ENCODE results near the gene LRFN2.

Gene LRFN2

DNA sequence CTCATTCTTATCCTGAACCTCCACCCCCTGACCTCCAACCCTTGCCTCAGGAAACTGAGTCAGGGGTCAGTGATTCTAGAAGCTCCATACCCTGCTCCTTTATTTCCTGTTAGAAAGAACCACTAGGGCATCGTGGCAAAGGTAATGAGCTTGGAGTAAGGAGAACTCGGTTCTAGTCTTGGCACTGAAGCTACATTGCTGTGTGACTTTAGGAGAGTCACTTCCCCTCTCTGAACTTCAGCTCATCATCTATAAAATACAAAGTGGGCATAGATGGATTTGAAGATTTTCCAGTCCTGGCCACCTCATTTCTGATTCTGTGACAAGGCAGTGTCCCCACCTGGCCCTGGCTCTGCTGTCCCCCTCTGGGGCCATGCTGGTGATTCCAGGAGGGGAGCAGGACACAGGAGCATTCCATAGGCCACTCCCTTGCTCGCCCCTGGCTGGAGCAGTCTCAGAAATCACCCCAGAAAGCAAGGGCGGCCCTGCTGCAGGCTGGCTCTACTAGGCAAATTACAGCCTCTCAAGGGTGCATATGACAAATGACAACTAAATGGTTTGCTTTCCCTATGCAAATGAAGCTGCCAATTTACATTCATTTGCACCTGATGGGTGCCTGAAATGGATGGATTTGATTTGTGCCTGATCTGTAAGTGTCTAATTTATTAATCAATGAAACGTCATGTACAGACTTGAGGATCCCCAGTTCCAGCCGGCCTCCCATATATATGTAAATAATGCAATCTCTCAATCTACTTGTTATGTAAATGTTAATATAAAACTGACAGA, 62.2 kb downstream of the LRFN2 start:
- no peaks in the 10 kb centered on the region for H3K79me2 ChIP-seq
- no peaks in the 10 kb centered on the region for H3K9me3 ChIP-seq (ENCODE audit: control insufficient read depth, low read length)
- no peak overlapping the region for H2AFZ ChIP-seq
- TF ChIP-seq, protein P1, sequence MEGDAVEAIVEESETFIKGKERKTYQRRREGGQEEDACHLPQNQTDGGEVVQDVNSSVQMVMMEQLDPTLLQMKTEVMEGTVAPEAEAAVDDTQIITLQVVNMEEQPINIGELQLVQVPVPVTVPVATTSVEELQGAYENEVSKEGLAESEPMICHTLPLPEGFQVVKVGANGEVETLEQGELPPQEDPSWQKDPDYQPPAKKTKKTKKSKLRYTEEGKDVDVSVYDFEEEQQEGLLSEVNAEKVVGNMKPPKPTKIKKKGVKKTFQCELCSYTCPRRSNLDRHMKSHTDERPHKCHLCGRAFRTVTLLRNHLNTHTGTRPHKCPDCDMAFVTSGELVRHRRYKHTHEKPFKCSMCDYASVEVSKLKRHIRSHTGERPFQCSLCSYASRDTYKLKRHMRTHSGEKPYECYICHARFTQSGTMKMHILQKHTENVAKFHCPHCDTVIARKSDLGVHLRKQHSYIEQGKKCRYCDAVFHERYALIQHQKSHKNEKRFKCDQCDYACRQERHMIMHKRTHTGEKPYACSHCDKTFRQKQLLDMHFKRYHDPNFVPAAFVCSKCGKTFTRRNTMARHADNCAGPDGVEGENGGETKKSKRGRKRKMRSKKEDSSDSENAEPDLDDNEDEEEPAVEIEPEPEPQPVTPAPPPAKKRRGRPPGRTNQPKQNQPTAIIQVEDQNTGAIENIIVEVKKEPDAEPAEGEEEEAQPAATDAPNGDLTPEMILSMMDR (IDR thresholded peaks at IDR 0.05), result no peak
- H3K27ac ChIP-seq, result no peak overlapping the region
- no peak overlapping the region for H3K4me3 ChIP-seq (ENCODE audit: low read depth, low read length)
- no peak overlapping the region for H3K9ac ChIP-seq
- H3K4me2 ChIP-seq (ENCODE audit: low read length), result no peak overlapping the region
- H3K36me3 ChIP-seq (ENCODE audit: control insufficient read depth, insufficient read depth, low read length), result no peaks in the 10 kb centered on the region
- H3K27me3 ChIP-seq (ENCODE audit: control insufficient read depth, insufficient read depth, low read length), result no peaks in the 10 kb centered on the region
- H3K4me1 ChIP-seq, result peaks cover 16% of the 10 kb centered on the region

- no peaks in the 10 kb centered on the region for H3K27me3 ChIP-seq (ENCODE audit: control insufficient read depth, insufficient read depth, low read length)
- no peak overlapping the region for H3K4me3 ChIP-seq (ENCODE audit: low read depth, low read length)
- no peak overlapping the region for H3K27ac ChIP-seq
- no peaks in the 10 kb centered on the region for H3K36me3 ChIP-seq (ENCODE audit: control insufficient read depth, insufficient read depth, low read length)
- H3K9ac ChIP-seq, result no peak overlapping the region
- no peaks in the 10 kb centered on the region for H3K79me2 ChIP-seq
- TF ChIP-seq, protein P1 (IDR thresholded peaks at IDR 0.05), result no peak
- no peak overlapping the region for H2AFZ ChIP-seq
- H3K4me1 ChIP-seq, result peaks cover 16% of the 10 kb centered on the region
- H3K4me2 ChIP-seq (ENCODE audit: low read length), result no peak overlapping the region
- no peaks in the 10 kb centered on the region for H3K9me3 ChIP-seq (ENCODE audit: control insufficient read depth, low read length)
These were observed 63.5 kb downstream of the LRFN2 start for GRCh38 chr6:40523505-40524172.

DNA sequence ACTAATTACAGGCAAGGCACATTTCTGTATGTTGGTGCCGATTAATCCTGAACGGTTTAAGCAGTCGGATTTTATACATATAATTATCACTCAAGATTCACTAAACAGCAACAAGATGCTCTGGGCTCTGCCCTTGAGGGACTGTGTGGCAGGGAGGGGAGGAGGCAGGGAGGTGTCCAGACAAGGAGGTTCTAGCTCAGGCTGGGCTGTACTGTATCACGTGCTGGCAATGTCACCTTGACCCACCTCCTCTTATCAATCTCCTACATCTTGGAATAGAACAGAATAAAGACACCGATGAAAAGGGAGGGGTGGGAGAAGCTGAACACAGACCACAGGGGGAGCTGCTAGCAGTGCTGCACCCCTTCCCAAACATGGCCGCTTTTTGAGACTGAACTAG, 65.7 kb downstream of the LRFN2 start:
- H3K79me2 ChIP-seq, result no peaks in the 10 kb centered on the region
- no peaks in the 10 kb centered on the region for H3K27me3 ChIP-seq (ENCODE audit: control insufficient read depth, insufficient read depth, low read length)
- H3K4me1 ChIP-seq, result peaks cover 16% of the 10 kb centered on the region
- H3K27ac ChIP-seq, result peak overlapping the region; percentile 55
- H3K9ac ChIP-seq, result no peak overlapping the region
- no peak overlapping the region for H3K4me3 ChIP-seq (ENCODE audit: low read depth, low read length)
- no peak overlapping the region for H2AFZ ChIP-seq
- TF ChIP-seq, protein P1 (IDR thresholded peaks at IDR 0.05), result no peak
- H3K36me3 ChIP-seq (ENCODE audit: control insufficient read depth, insufficient read depth, low read length), result no peaks in the 10 kb centered on the region
- no peak overlapping the region for H3K4me2 ChIP-seq (ENCODE audit: low read length)
- no peaks in the 10 kb centered on the region for H3K9me3 ChIP-seq (ENCODE audit: control insufficient read depth, low read length)

DNA sequence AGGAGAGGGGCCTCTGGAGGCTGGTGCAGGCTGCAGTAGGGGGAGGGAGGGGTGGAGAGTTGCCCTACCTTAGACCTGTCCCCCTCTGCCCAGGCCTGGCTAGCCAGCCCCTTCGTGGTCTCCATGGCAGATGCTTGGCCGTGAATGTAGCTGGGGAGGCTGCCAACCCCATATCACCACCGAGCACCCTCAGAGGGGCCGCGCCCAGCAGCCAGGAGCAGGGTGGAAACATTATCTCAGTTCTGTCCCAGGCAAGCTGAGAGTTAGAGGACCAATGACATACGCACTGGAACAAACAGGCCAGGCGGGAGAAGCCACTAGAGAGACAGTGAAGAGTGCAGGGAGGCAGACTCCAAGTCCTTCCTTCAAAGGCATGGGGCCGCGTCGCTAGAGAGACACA, 66.5 kb downstream of the LRFN2 start:
- H3K79me2 ChIP-seq, result no peaks in the 10 kb centered on the region
- no peak overlapping the region for H3K4me2 ChIP-seq (ENCODE audit: low read length)
- H3K4me3 ChIP-seq (ENCODE audit: low read depth, low read length), result no peak overlapping the region
- TF ChIP-seq, protein P1 (IDR thresholded peaks at IDR 0.05), result no peak
- no peak overlapping the region for H3K9ac ChIP-seq
- H3K4me1 ChIP-seq, result peaks cover 16% of the 10 kb centered on the region
- H3K27me3 ChIP-seq (ENCODE audit: control insufficient read depth, insufficient read depth, low read length), result no peaks in the 10 kb centered on the region
- no peaks in the 10 kb centered on the region for H3K36me3 ChIP-seq (ENCODE audit: control insufficient read depth, insufficient read depth, low read length)
- no peaks in the 10 kb centered on the region for H3K9me3 ChIP-seq (ENCODE audit: control insufficient read depth, low read length)
- H2AFZ ChIP-seq, result peak overlapping the region; percentile 73
- H3K27ac ChIP-seq, result peak overlapping the region; percentile 55

Measured in parathyroid adenoma (tissue), 2 donors.